Karpas-422 (cell line): ENCODE results near the gene HAUS3. TPM values are rescaled to one million over a fixed set of nuclear protein-coding genes. Genes with fewer than 3 reads are reported as not detected.

Experiments
- DNase-seq: peaks from one replicate; pipeline ENCODE4 v3.0.0-alpha.2; 2015
- H2AFZ ChIP-seq: fragments of 200-600 bp; sonication (generic); 2 replicates; pipeline ENCODE4 v1.6.1; 2014; ENCODE audit warnings: antibody characterized with exemption, low read length, mixed read lengths
- H3K27ac ChIP-seq: fragments of 200-600 bp; sonication (generic); 2 replicates; pipeline ENCODE4 v1.5.1; 2014; ENCODE audit warnings: mild to moderate bottlenecking, low read length, moderate library complexity
- H3K27me3 ChIP-seq: fragments of 200-600 bp; sonication (generic); 2 replicates; pipeline ENCODE4 v1.6.1; 2014; ENCODE audit warnings: low read length, mixed read lengths
- H3K36me3 ChIP-seq: fragments of 200-600 bp; sonication (generic); 2 replicates; pipeline ENCODE4 v1.6.1; 2014; ENCODE audit warnings: low read length, mixed read lengths; ENCODE audit not compliant: insufficient read depth
- H3K4me1 ChIP-seq: fragments of 200-600 bp; sonication (generic); 2 replicates; pipeline ENCODE4 v1.6.1; 2014; ENCODE audit warnings: mild to moderate bottlenecking, low read length, mixed read lengths
- H3K4me2 ChIP-seq: fragments of 200-600 bp; sonication (generic); 2 replicates; pipeline ENCODE4 v1.6.1; 2014; ENCODE audit warnings: low read length, low read depth, mild to moderate bottlenecking; ENCODE audit not compliant: poor library complexity, severe bottlenecking
- H3K4me3 ChIP-seq: fragments of 200-600 bp; sonication (generic); 2 replicates; pipeline ENCODE4 v1.5.1; 2014; ENCODE audit warnings: mild to moderate bottlenecking, antibody characterized with exemption, low read length, mixed read lengths
- H3K79me2 ChIP-seq: fragments of 200-600 bp; sonication (generic); 2 replicates; pipeline ENCODE4 v1.6.1; 2014; ENCODE audit warnings: mild to moderate bottlenecking, low read length, mixed read lengths
- H3K9ac ChIP-seq: fragments of 200-600 bp; sonication (generic); 2 replicates; pipeline ENCODE4 v1.6.0; 2014; ENCODE audit warnings: low read length
- H3K9me2 ChIP-seq: fragments of 200-600 bp; sonication (generic), shearing (Covaris generic); replicated peaks from 2 replicates; pipeline ENCODE4 v1.6.0; 2014; ENCODE audit warnings: mild to moderate bottlenecking, low read length, moderate library complexity; ENCODE audit not compliant: insufficient read depth
- H3K9me3 ChIP-seq: fragments of 300-700, 200-600 bp; sonication (generic); 2 replicates; pipeline ENCODE4 v1.6.1; 2014; ENCODE audit warnings: low read length, mixed read lengths
- H4K20me1 ChIP-seq: fragments of 200-600 bp; sonication (generic); 2 replicates; pipeline ENCODE4 v1.6.1; 2014; ENCODE audit warnings: mild to moderate bottlenecking, antibody characterized with exemption, low read length, low read depth; ENCODE audit not compliant: insufficient read depth
- total RNA-seq: library from RNA; depleted of rRNA; stranded (reverse); fragments of >200 nt; shearing (Covaris generic); gene quantifications from 2 replicates; pipeline ENCODE4 v1.2.3, GENCODE V29; 2014; ENCODE audit warnings: low replicate concordance

Gene HAUS3
- total RNA-seq, 1 experiment from 2014 or later, result 14.6 TPM

- no peak overlapping the region for H3K9ac ChIP-seq
- H3K4me3 ChIP-seq, result no peak overlapping the region
- H2AFZ ChIP-seq, result no peak overlapping the region
- peaks cover 21% of the 10 kb centered on the region for H3K4me1 ChIP-seq
- no peak for DNase-seq
- no peaks in the 10 kb centered on the region for H3K9me3 ChIP-seq
- H3K36me3 ChIP-seq, result no peaks in the 10 kb centered on the region
- no peak overlapping the region for H3K4me2 ChIP-seq
- H3K9me2 ChIP-seq, result no peaks in the 10 kb centered on the region
- no peaks in the 10 kb centered on the region for H3K27me3 ChIP-seq
- H3K27ac ChIP-seq, result no peak overlapping the region
- peaks cover 35% of the 10 kb centered on the region for H3K79me2 ChIP-seq
- H4K20me1 ChIP-seq, result peaks cover 23% of the 10 kb centered on the region
Measured at GRCh38 chr4:2258091-2259035, 16.4 kb upstream of the HAUS3 start.

- no peak overlapping the region for H3K9ac ChIP-seq
- no peaks in the 10 kb centered on the region for H3K36me3 ChIP-seq
- no peak overlapping the region for H3K4me2 ChIP-seq
- H3K9me3 ChIP-seq, result no peaks in the 10 kb centered on the region
- peaks cover 35% of the 10 kb centered on the region for H3K79me2 ChIP-seq
- peaks cover 23% of the 10 kb centered on the region for H4K20me1 ChIP-seq
- H3K4me3 ChIP-seq, result no peak overlapping the region
- H3K27me3 ChIP-seq, result no peaks in the 10 kb centered on the region
- no peak for DNase-seq
- H3K27ac ChIP-seq, result no peak overlapping the region
- no peak overlapping the region for H2AFZ ChIP-seq
- no peaks in the 10 kb centered on the region for H3K9me2 ChIP-seq
- peaks cover 13% of the 10 kb centered on the region for H3K4me1 ChIP-seq
Measured at GRCh38 chr4:2257361-2258081, 15.6 kb upstream of the HAUS3 start.

DNA sequence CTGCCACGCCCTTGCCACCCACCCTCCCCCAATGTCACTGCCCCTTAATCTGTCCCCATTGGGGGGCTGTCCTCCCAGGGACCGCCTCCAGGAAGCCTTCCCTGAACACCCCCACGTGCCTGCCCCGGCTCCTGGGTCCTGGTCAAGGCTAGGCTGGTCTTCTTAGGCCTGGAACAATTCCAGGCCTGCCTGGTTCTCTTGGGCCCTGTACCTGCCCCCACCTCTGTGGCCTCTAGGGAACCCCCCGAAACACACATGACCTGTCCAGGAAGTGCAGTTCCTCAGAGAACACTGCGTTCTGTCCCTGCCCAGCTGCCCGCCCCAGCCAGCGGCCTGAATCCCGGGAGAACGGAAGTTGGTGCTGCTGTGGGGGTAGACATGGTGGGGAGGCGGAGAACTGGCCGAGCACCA lies 14.9 kb upstream of the HAUS3 start:
- no peak for DNase-seq
- Histone ChIP-seq H3K27me3 (no peaks in the 10 kb centered on the region), H3K9ac (no peak overlapping the region), H3K36me3 (no peaks in the 10 kb centered on the region), H3K27ac (no peak overlapping the region), H3K9me2 (no peaks in the 10 kb centered on the region), H3K4me3 (no peak overlapping the region), H3K4me1 (peaks cover 12% of the 10 kb centered on the region), H4K20me1 (peaks cover 23% of the 10 kb centered on the region), H2AFZ (no peak overlapping the region), H3K79me2 (peaks cover 35% of the 10 kb centered on the region), H3K4me2 (no peak overlapping the region), H3K9me3 (no peaks in the 10 kb centered on the region)

DNA sequence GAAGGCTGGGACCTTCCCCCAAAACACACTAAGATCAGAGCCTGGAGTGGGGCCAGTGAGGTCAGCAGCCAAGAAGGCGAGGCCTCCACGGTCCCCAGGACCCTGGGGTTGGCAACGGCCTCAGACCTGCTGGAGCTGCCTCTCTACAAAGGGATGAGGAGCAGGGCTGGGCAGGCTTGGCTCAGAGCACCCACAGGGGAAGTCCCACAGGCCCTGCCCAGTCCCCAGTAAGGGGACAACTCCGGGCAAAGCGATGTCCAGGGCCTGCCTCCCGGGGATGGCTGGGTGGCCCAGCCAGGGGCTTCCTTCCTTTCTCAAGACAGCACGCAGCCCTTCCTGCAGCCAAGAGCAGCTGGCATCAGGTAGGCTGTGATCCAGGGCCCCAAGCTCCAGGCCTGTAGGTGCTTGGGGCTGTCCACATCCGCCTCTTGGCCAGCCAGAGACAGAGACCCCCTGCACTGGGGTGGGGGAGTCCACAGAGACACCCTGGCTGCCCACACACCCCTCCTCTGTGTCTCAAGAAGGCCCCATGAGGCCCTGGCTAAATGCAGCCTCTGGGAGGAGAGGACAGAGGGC lies 14.3 kb upstream of the HAUS3 start:
- Histone ChIP-seq H3K36me3 (no peaks in the 10 kb centered on the region), H4K20me1 (peaks cover 23% of the 10 kb centered on the region), H2AFZ (no peak overlapping the region), H3K27ac (no peak overlapping the region), H3K79me2 (peaks cover 35% of the 10 kb centered on the region), H3K4me2 (no peak overlapping the region), H3K4me3 (no peak overlapping the region), H3K9me3 (no peaks in the 10 kb centered on the region), H3K9ac (no peak overlapping the region), H3K4me1 (peaks cover 12% of the 10 kb centered on the region), H3K9me2 (no peaks in the 10 kb centered on the region), H3K27me3 (no peaks in the 10 kb centered on the region)
- DNase-seq, result no peak

GRCh38 chr4:2255501-2256155 lies 13.7 kb upstream of the HAUS3 start:
- no peak overlapping the region for H3K27ac ChIP-seq
- H3K79me2 ChIP-seq, result peaks cover 28% of the 10 kb centered on the region
- H3K9ac ChIP-seq, result no peak overlapping the region
- no peak overlapping the region for H3K4me2 ChIP-seq
- H3K27me3 ChIP-seq, result no peaks in the 10 kb centered on the region
- no peak overlapping the region for H2AFZ ChIP-seq
- no peaks in the 10 kb centered on the region for H3K9me3 ChIP-seq
- H3K4me3 ChIP-seq, result no peak overlapping the region
- DNase-seq, result no peak
- no peaks in the 10 kb centered on the region for H3K9me2 ChIP-seq
- peaks cover 20% of the 10 kb centered on the region for H4K20me1 ChIP-seq
- no peaks in the 10 kb centered on the region for H3K36me3 ChIP-seq
- H3K4me1 ChIP-seq, result peaks cover 9% of the 10 kb centered on the region

GRCh38 chr4:2254665-2255500 lies 13.0 kb upstream of the HAUS3 start:
- Histone ChIP-seq H3K4me3 (no peak overlapping the region), H3K36me3 (no peaks in the 10 kb centered on the region), H3K4me1 (peaks cover 1% of the 10 kb centered on the region), H3K79me2 (peaks cover 21% of the 10 kb centered on the region), H3K9me2 (no peaks in the 10 kb centered on the region), H3K9me3 (no peaks in the 10 kb centered on the region), H3K4me2 (no peak overlapping the region), H4K20me1 (peaks cover 12% of the 10 kb centered on the region; the same call in 1 of the 2 replicates), H2AFZ (no peak overlapping the region), H3K27me3 (no peaks in the 10 kb centered on the region), H3K9ac (no peak overlapping the region), H3K27ac (no peak overlapping the region)
- DNase-seq, result no peak

GRCh38 chr4:2253160-2254084 lies 11.5 kb upstream of the HAUS3 start:
- DNase-seq, result no peak
- Histone ChIP-seq H3K9me2 (no peaks in the 10 kb centered on the region), H3K4me3 (no peak overlapping the region), H3K27me3 (no peaks in the 10 kb centered on the region), H2AFZ (no peak overlapping the region), H3K9me3 (no peaks in the 10 kb centered on the region), H3K4me1 (no peaks in the 10 kb centered on the region), H3K36me3 (no peaks in the 10 kb centered on the region), H3K79me2 (peaks cover 7% of the 10 kb centered on the region; the same call in 1 of the 2 replicates), H3K27ac (no peak overlapping the region), H3K9ac (no peak overlapping the region), H4K20me1 (no peaks in the 10 kb centered on the region), H3K4me2 (no peak overlapping the region)
